Measurements from ENCODE around the gene IFI6. TPM values are rescaled to one million over a fixed set of nuclear protein-coding genes. Genes with fewer than 3 reads are reported as not detected.
"Not testable (repeated sequence)": the region's sequence is repeated elsewhere in the genome, so short reads cannot be mapped to it uniquely, and the experiment has no call there.

IFI6 gene
- polyA plus RNA-seq, 1 donor: 70.6 TPM

DNA sequence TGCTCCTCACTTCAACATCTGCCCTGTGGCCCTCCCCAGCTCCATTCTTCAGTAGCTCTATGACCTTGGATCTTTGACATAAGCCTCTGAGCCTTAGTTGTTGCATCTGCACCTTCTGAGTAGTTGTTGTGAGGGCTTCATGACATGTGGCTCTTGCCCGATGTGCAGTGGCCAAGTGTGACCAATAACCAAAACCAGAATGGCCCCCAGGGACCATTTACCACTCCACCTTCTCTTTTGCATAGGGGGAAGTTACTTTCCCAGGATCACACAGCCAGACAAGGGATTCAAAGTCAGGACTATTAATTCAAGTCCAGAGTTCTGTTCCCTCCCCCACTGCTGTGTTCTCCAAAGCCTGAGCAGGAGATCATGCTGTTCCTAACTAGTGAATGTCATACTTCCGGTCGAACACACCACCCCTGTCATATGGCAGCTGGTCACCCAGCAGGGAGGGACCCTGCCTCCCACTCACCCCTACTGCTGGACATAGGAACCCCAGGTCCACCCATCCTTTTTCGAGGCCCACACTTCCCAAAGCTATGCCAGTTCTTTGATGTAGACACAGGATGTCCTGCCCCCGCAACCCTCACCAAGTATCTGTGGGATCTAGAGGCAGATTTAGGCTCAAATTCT is 41.0 kb downstream of the IFI6 start:
- DNase-seq (ENCODE audit: low read depth): no peak

- DNase-seq (ENCODE audit: low read depth): no peak
Observed at GRCh38 chr1:27628712-27629111, 43.3 kb downstream of the IFI6 start.

DNA sequence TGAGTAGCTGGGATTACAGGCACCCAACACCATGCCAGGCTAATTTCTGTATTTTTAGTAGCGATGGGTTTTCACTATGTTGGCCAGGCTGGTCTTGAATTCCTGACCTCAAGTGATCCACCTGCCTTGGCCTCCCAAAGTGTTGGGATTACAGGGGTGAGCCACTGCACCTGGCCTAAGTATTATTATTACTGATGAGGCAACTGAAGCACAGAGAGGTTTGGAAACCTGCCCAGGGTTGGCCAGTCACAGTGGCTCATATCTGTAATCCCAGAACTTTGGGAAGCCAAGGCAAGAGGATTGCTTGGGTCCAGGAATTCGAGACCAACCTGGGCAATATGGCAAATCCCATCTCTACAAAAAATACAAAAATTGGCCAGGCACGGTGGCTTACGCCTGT is 44.3 kb downstream of the IFI6 start:
- not testable (repeated sequence) for DNase-seq (ENCODE audit: low read depth)

DNA sequence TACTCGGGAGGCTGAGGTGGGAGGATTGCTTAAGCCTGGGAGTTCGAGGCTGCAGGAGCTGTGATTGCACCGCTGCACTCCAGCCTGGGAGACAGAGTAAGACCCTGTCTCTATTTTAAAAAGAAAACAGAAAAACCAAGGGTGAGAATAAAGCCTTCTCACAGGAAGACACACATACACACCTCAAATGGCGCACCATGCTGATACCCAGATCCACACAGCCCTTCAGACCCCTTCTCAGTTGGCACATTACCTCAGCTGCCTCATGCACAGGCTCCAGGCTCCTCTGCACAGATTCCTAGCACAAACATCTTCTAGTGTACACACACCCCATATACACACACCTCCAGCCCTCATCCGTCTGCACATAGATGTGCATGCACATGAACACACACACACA is 44.9 kb downstream of the IFI6 start:
- DNase-seq (ENCODE audit: low read depth): no peak

GRCh38 chr1:27626031-27626935 is 45.7 kb downstream of the IFI6 start:
- no peak for DNase-seq (ENCODE audit: low read depth)

DNA sequence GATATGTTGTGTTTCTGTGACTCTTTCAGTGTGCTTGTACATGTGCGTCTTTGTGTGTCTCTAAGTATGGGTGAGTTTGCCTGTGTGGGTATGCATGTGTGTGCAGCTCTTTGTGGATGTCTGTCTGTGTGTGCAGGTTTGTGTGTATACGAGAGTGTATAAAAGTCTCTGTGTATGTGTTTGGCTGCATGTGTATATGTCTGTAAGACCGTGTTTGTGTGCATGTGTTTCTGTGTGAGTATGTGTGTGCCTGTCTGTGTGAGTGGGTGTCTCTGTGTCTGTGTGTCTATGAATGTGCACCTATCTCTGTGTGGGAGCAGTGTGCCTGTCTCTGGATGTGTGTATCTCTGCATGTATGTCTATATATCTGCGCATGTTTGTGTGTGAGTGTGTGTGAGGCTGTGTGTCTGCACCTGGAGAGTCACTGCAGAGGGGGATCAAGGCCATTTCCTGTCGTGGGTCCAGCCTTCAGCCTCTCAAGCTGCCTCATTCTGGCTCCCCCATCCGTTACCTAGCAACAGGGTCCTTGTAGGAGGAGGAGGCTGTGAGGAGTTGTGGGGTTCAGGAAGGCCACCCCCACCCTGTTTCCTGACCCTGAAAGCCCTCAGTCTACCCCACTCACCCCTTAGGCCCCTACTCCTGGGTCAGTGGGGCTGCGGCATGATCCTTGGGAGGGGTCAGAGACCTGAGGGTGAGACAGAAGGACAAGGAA is 47.4 kb downstream of the IFI6 start:
- no peak for DNase-seq (ENCODE audit: low read depth)

DNA sequence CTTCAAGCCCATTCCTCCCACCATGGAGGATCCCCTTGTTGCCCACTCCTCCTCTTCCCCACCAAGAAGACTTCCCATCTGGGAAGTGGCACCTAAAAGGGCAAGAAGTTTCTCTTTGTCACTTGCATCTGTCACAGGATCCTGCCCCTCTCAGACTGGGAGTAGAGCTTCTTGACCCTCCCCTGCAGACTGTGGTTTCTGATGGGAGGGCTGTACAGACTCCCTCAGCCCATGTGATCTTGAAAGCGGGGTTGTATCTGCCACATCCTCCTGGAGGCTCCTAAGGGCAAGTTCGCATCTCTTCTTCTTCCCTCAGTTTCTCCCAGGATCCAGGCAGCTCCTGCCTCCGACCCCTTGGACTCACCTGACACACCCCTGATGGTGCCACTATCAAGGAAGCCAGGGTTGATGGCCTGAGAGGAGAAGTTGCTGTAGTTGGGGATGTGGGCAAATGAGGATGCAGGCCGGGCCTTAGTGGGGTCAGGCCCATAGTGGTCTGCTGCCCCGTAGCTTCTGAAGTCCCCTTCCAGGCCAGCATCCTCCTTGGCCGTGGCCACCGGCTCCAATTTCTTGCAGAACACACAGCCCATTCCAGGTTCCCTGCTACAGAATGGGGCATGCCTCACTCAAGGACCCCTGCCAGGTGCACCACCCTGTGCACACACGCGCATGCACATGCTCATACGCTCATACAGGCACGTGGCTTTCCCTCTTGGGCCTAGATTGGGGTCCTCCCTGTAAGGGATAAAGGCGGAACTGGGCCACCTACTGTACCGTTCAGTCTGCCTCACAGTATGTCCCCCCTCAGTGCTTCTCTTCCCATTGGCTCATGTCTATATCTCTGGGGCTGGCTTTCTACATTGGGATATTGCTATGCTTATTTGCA is 48.4 kb downstream of the IFI6 start:
- DNase-seq (ENCODE audit: low read depth): no peak

- DNase-seq (ENCODE audit: low read depth): no peak
Observed at GRCh38 chr1:27622828-27623227, 49.2 kb downstream of the IFI6 start.

DNA sequence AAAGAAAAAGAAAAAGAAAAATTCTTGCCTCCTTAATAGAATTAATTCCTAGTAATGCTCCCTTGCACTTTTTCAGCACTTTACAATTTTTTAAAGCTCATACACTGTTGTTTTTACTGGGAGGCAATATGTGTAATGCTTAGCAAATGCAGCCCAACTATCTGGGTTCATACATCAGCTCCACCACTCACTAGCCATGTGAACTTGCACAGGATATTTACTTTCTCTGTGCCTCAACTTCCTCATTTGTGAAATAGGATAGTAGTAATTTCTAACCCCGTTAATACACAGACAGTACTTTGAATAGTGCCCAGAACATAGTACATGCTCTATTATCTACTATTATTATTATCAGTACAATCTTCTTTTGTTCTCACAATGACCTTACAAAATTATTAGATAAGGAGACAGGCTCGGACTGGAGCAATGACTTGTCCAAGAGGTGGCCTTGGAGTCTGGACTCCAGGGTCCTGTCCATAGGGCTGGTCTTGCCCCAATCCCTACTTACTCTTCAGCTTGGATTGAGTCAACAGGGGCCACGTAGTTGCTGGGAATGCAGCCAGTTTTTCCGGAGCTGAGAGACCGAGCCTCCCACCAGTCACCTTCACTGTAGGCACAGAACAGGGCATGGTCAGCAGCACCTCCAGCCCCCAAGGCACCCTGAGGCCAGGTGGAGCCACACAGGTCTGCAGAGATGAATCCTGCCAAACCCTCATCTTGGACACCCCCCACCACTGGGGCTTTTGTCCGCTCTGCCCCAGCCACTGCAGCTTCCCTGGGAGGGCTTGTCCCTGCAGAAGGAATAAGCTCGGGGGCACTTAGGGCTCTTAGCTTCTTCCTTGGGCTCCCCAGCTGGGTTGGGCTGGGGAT is 50.7 kb downstream of the IFI6 start:
- no peak for DNase-seq (ENCODE audit: low read depth)

DNA sequence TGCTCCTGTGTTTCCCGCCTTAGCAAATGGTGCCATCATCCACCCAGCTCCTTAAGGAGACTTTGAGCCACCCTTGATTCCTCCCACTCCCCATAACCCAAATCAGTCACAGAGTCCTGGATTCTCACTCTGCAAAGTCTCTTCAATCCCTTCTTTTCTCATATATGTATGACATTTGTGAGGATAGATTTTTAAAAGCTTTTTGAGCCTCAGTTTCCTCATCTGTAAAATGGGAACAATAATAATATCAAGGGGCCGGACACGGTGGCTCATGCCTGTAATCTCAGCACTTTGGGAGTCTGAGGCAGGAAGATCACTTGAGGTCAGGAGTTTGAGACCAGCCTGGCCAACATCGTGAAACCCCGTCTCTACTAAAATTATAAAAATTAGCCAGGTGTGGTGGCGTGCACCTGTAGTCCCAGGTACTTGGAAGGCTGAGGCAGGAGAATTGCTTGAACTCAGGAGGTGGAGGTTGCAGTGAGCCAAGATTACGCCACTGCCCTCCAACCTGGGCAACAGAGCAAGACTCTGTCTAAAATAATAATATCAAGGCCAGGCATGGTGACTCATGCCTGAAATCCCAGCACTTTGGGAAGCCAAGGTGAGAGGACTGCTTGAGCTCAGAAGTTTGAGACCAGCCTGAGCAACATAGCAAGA is 52.1 kb downstream of the IFI6 start:
- not testable (repeated sequence) for DNase-seq (ENCODE audit: low read depth)

- DNase-seq (ENCODE audit: low read depth): no peak
Observed at GRCh38 chr1:27618341-27619082, 53.5 kb downstream of the IFI6 start.

DNA sequence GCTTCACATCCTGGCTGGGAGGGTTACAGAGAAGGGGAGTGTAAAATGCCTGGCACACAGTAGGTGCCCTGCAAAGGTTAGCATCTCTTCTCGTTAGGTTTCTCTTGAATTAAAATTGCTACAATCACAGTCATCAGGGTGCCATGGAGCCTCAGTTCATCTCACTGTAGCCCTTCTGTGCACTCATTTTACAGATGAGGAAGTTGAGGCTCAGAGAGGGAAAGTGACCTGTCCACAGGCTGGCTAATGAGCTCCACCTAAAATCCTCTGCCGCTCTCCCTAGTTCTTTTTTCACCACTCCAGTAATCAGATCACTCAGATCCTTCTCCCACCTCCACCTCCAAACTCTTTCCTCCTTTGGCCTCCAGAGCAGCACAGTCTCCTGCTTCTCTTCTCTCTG is 54.6 kb downstream of the IFI6 start:
- no peak for DNase-seq (ENCODE audit: low read depth)

- DNase-seq (ENCODE audit: low read depth): no peak
Observed at GRCh38 chr1:27616441-27616840, 55.6 kb downstream of the IFI6 start.

Other genes starting within 250 kb of the IFI6 start
- 66.3 TPM for gene WASF2, start 182.0 kb downstream of the IFI6 start, polyA plus RNA-seq (ENCODE audit: insufficient read length)
- gene AHDC1, start 68.0 kb downstream of the IFI6 start, polyA plus RNA-seq (ENCODE audit: insufficient read length): 93.6 TPM
- gene FGR, start 37.0 kb downstream of the IFI6 start, polyA plus RNA-seq (ENCODE audit: insufficient read length): 1.4 TPM
- gene FAM76A, start 53.8 kb upstream of the IFI6 start, polyA plus RNA-seq (ENCODE audit: insufficient read length): 20.0 TPM
- gene STX12, start 101.0 kb upstream of the IFI6 start, polyA plus RNA-seq (ENCODE audit: insufficient read length): 30.7 TPM
- 29.0 TPM for gene PPP1R8, start 158.6 kb upstream of the IFI6 start, polyA plus RNA-seq (ENCODE audit: insufficient read length)
- 2.0 TPM for gene THEMIS2, start 200.4 kb upstream of the IFI6 start, polyA plus RNA-seq (ENCODE audit: insufficient read length)
- 38.7 TPM for gene RPA2, start 242.4 kb upstream of the IFI6 start, polyA plus RNA-seq (ENCODE audit: insufficient read length)

Measured in forelimb muscle (tissue), 1 donor.